ENCODE results near the gene HDAC4. TPM values are rescaled to one million over a fixed set of nuclear protein-coding genes. Genes with fewer than 3 reads are reported as not detected.

HDAC4 gene
- total RNA-seq, 4 donors from 2014 or later: 12.9 to 91.6 (median 39.8) TPM

- Histone ChIP-seq H3K4me3 (replicated peaks in 1 of 3) (no peak overlapping the region), H3K4me1 (peaks cover 7 to 41% of the 10 kb centered on the region in 2 donors), H3K27ac (no peak overlapping the region), H3K36me3 (no peaks in the 10 kb centered on the region), H3K27me3 (no peaks in the 10 kb centered on the region), H3K9me3 (no peaks in the 10 kb centered on the region)
- intact Hi-C loops (cut with DNase I): no loop called here
- TF ChIP-seq POLR2A (IDR thresholded peaks at IDR 0.05) (no peak), CTCF (IDR thresholded peaks at IDR 0.05) (no peak)
- DNase-seq: no peak
- WGBS, 2 donors: 77 to 78% methylated on average over 4 of the region's 4 CpGs
These were observed 112.6 kb downstream of the HDAC4 start for GRCh38 chr2:239288237-239288636.

DNA sequence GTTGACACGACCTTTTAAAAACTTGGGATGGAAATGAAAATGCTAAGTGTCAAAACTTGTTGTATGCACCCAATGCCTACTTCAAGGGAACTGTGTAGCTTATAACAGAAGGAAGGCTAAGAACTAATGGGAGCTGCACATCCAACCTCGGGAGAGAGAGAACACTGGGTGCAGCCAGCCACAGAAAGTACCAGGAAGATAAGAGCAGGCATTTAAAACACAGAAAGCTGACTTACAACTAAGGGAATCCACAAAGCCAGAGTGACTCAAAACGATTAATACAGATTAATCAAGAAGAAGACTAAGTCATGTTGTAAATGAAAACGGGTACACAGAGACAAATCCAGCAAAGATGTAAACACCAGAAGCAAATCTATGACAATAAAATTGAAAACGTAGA is 113.4 kb downstream of the HDAC4 start:
- Histone ChIP-seq H3K27ac (no peak overlapping the region), H3K36me3 (no peaks in the 10 kb centered on the region), H3K4me3 (replicated peaks in 1 of 3) (no peak overlapping the region), H3K4me1 (peaks cover 7 to 41% of the 10 kb centered on the region in 2 donors), H3K9me3 (no peaks in the 10 kb centered on the region), H3K27me3 (no peaks in the 10 kb centered on the region)
- no peak for TF ChIP-seq CTCF (IDR thresholded peaks at IDR 0.05)
- TF ChIP-seq POLR2A (IDR thresholded peaks at IDR 0.05): no peak
- intact Hi-C loops (cut with DNase I): no loop called here
- WGBS, 2 donors: 74 to 77% methylated on average over 5 of the region's 5 CpGs
- DNase-seq: no peak

DNA sequence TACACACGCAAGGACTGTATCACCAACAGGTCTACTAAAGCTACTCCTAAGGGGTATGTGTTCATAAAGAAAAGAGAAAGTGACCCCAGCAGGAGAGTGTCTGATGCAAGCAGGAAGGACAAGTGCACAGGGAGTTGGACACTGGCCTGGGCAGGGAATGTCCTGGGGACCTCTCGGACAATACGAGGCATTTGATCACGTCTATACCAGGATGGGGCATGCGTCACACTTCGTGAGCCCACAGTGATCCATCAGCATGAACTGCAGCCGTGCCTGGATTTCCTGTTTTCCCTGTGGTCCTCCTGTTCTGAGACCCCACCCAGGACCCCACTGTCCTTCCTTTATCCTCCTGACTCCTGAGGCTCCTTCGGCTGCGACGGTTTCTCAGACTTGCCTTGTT is 113.9 kb downstream of the HDAC4 start:
- H3K4me3 ChIP-seq (replicated peaks in 1 of 3): no peak overlapping the region
- H3K4me1 ChIP-seq: peaks cover 7 to 40% of the 10 kb centered on the region in 2 donors
- no peaks in the 10 kb centered on the region for H3K36me3 ChIP-seq
- H3K27ac ChIP-seq: no peak overlapping the region
- DNase-seq: no peak
- WGBS, 2 donors: 89 to 92% methylated on average over 10 of the region's 10 CpGs
- H3K27me3 ChIP-seq: no peaks in the 10 kb centered on the region
- TF ChIP-seq POLR2A (IDR thresholded peaks at IDR 0.05) (no peak), CTCF (IDR thresholded peaks at IDR 0.05) (no peak)
- intact Hi-C loops (cut with DNase I): no loop called here
- H3K9me3 ChIP-seq: no peaks in the 10 kb centered on the region

GRCh38 chr2:239285932-239286230 is 114.9 kb downstream of the HDAC4 start:
- H3K27ac ChIP-seq: no peak overlapping the region
- peaks cover 4 to 31% of the 10 kb centered on the region in 2 donors for H3K4me1 ChIP-seq
- H3K4me3 ChIP-seq (replicated peaks in 1 of 3): no peak overlapping the region
- no peaks in the 10 kb centered on the region for H3K9me3 ChIP-seq
- WGBS, 2 donors: 84 to 95% methylated on average over 3 of the region's 3 CpGs
- intact Hi-C loops (cut with DNase I): no loop called here
- TF ChIP-seq POLR2A (IDR thresholded peaks at IDR 0.05): no peak
- no peak for TF ChIP-seq CTCF (IDR thresholded peaks at IDR 0.05)
- no peaks in the 10 kb centered on the region for H3K36me3 ChIP-seq
- no peak for DNase-seq
- H3K27me3 ChIP-seq: no peaks in the 10 kb centered on the region

GRCh38 chr2:239285071-239285931 is 115.5 kb downstream of the HDAC4 start:
- Histone ChIP-seq H3K27ac (no peak overlapping the region), H3K4me1 (peaks cover 4 to 30% of the 10 kb centered on the region in 2 donors), H3K9me3 (no peaks in the 10 kb centered on the region), H3K4me3 (replicated peaks in 1 of 3) (no peak overlapping the region), H3K27me3 (no peaks in the 10 kb centered on the region), H3K36me3 (no peaks in the 10 kb centered on the region)
- TF ChIP-seq CTCF (IDR thresholded peaks at IDR 0.05) (no peak), POLR2A (IDR thresholded peaks at IDR 0.05) (no peak)
- 57 to 64% methylated on average over 26 of the region's 26 CpGs for WGBS, 2 donors
- DNase-seq: no peak
- intact Hi-C loops (cut with DNase I): no loop called here
